ENCODE data around the gene POLR1E.

DNA sequence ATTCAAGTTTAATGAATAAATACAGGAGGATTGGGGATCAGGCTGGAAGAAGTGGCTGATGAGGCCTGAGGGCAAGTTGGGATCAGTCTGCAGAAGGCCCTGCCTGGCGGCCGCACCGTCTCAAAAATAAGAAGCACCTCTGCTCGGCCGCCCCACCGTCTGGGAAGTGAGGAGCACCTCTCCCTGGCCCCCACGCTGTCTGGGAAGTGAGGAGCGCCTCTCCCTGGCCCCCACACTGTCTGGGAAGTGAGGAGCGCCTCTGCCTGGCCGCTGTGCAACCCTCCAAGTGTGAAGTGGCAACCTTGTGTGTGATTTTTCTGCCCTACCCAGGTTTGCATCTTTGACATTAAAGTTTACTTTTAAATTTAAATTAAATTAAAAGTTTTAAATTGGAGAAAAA, 35.4 kb downstream of the POLR1E start:
- TF ChIP-seq YY1 (IDR thresholded peaks at IDR 0.05; ENCODE audit: insufficient read depth, insufficient read length) (no peak), ZNF274 (IDR thresholded peaks at IDR 0.05; ENCODE audit: low read depth, low read length) (no peak)
